HG03571 (cell line): ENCODE results near the gene ATP6V1G2.
"Not testable (repeated sequence)": the region's sequence is repeated elsewhere in the genome, so short reads cannot be mapped to it uniquely, and the experiment has no call there.

Source experiments
- ATAC-seq: cut with Tn5 transposase; IDR thresholded peaks from one replicate; pipeline ENCODE4 v1.9.1; 2021; ENCODE audit not compliant: unreplicated experiment

The ATP6V1G2 gene

GRCh38 chr6:31546339-31546957 is at the start of gene ATP6V1G2:
Gene ATP6V1G2 (minus strand): TSS chr6:31546608. CDS start chr6:31546559, 49 bp downstream.
- peak; percentile 46 for ATAC-seq

- no peak for ATAC-seq
Observed at GRCh38 chr6:31592396-31592771, 46.0 kb upstream of the ATP6V1G2 start.

- not testable (repeated sequence) for ATAC-seq
Observed at GRCh38 chr6:31590691-31591090, 44.3 kb upstream of the ATP6V1G2 start.

- ATAC-seq: no peak
Observed at GRCh38 chr6:31588871-31589650, 42.7 kb upstream of the ATP6V1G2 start.

GRCh38 chr6:31587791-31588777 is 41.7 kb upstream of the ATP6V1G2 start:
- no peak for ATAC-seq

DNA sequence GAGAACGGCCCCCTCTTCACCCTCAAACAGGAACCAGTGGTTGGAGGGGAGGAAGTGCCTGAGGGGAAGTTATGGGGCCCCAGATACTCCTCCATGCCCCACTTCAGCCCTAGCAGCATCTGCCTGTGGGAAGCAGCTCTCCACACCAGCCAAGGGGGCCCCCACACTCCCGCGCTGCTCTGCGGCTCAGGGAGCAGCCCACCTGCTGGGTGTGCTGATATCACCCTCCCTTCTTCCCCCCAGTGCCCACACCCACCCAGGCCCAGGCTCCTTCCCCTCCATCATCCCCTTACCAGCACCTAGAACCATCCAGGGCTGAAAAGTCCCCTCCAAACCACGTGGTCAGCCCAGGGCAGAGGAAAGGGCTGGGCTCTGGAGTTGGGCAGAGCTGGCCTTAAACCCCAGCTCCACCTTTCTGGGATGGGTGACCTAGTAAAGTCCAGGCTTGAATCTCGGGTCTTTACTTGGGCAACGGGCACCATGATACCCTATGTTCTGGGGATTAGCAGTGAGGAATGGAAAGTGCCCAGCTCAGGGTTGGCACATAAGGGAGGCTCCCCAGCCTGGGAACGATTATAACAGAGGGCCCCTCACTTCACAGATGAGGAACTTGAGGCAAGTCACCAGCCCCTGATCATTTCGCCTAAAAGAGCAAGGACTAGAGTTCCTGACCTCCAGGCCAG is 40.3 kb upstream of the ATP6V1G2 start:
- no peak for ATAC-seq

GRCh38 chr6:31586008-31586407 is 39.6 kb upstream of the ATP6V1G2 start, which contains the start of gene LST1:
Gene LST1 (plus strand): TSS chr6:31586277. CDS start chr6:31587300, 1,023 bp downstream.
- no peak for ATAC-seq

- ATAC-seq: no peak
Observed at GRCh38 chr6:31585491-31585890, 39.1 kb upstream of the ATP6V1G2 start.

DNA sequence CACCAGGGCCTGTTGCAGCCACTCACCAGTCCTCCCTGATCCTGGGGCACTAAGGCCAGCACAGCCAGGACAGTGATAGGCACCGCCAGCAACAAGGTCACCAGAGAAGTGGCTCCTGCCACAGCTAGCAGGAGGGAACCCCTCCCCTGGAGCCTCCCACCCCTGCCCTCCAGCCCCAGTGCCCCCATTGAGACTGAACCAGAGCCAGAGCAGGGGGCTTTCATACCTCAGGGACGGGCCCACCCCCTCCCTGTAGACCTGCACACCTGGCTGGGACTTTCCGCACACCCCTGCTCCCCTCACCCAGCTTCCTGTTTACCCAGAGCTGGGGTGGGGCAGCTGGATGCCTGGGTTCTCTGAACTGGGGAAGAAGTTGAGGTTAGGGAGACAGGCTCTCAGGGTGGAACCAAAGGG is 35.8 kb upstream of the ATP6V1G2 start, which contains the start of gene LTB:
TSS of gene LTB (minus strand) at position 195 of the 414 bp plus-strand sequence. CDS start at position 188, 7 bp downstream.
- ATAC-seq: no peak

GRCh38 chr6:31581434-31582229 is 35.2 kb upstream of the ATP6V1G2 start:
- ATAC-seq: no peak

GRCh38 chr6:31580807-31581433 is 34.5 kb upstream of the ATP6V1G2 start:
- ATAC-seq: no peak

DNA sequence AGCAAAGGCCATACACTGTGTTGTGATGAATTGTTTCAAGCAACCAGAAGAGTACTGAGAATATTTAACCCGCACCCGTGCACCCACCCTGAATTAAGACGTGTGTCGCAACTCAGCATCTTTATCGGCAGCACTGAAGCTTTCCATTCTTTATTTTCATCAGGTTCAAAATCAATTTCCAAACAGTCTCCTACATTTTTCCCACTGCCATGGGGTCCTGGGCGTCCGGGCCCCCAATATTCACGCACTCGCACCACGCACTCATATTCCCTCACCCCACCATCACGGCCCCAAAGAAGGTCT is 34.0 kb upstream of the ATP6V1G2 start:
- no peak for ATAC-seq

GRCh38 chr6:31579546-31580437 is 33.4 kb upstream of the ATP6V1G2 start:
- no peak for ATAC-seq

DNA sequence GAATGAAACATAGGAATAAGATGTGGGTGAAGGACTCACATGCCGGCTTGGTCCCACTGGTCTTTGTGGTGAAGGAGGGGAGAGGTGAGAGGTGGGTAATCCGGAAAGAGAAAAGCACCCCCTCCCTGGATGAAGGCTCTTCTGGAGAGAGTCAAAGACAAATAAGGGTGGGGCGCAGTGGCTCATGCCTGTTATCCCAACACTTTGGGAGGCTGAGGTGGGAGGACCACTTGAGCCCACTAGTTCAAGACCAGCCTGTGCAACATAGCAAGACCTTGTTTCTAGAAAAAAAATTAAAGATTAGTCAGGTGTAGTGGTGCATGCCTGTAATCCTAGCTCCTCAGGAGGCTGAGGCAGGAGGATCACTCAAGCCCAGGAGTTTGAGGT is 32.7 kb upstream of the ATP6V1G2 start:
- ATAC-seq: no peak

- ATAC-seq: no peak
Observed at GRCh38 chr6:31578184-31579118, 32.0 kb upstream of the ATP6V1G2 start.

DNA sequence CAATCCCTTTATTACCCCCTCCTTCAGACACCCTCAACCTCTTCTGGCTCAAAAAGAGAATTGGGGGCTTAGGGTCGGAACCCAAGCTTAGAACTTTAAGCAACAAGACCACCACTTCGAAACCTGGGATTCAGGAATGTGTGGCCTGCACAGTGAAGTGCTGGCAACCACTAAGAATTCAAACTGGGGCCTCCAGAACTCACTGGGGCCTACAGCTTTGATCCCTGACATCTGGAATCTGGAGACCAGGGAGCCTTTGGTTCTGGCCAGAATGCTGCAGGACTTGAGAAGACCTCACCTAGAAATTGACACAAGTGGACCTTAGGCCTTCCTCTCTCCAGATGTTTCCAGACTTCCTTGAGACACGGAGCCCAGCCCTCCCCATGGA is 31.2 kb upstream of the ATP6V1G2 start:
- ATAC-seq: no peak

DNA sequence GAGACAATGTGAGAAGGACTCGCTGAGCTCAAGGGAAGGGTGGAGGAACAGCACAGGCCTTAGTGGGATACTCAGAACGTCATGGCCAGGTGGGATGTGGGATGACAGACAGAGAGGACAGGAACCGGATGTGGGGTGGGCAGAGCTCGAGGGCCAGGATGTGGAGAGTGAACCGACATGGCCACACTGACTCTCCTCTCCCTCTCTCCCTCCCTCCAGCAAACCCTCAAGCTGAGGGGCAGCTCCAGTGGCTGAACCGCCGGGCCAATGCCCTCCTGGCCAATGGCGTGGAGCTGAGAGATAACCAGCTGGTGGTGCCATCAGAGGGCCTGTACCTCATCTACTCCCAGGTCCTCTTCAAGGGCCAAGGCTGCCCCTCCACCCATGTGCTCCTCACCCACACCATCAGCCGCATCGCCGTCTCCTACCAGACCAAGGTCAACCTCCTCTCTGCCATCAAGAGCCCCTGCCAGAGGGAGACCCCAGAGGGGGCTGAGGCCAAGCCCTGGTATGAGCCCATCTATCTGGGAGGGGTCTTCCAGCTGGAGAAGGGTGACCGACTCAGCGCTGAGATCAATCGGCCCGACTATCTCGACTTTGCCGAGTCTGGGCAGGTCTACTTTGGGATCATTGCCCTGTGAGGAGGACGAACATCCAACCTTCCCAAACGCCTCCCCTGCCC is 30.6 kb upstream of the ATP6V1G2 start:
- no peak for ATAC-seq
